GM21786 (cell line): ENCODE data around the gene EIF4G3.
"Not testable (repeated sequence)": the region's sequence is repeated elsewhere in the genome, so short reads cannot be mapped to it uniquely, and the experiment has no call there.

Experiments used
- ATAC-seq: cut with Tn5 transposase; IDR thresholded peaks from one replicate; pipeline ENCODE4 v1.9.1; 2021; ENCODE audit not compliant: unreplicated experiment

EIF4G3 gene

DNA sequence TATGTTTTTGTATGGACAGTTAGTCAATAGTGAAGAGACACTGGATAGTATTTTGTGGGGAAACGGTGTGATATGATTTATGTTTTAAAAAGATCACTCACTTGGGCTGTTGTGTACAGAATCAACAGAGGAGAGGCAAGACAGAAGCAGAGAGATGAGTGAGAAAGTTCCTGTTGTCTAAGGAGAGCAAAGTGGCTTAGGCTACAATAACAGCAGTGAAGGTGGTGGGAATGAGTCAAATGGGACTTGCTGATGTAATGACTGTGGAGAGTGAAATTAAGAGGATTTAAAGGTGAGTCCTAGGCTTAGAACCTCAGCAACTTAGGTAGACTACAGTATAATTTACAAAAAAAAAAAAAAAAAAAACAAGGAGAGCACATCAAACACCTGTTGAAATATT, 220.4 kb downstream of the EIF4G3 start:
- ATAC-seq = no peak

GRCh38 chr1:20950679-20951078, 226.0 kb downstream of the EIF4G3 start:
- no peak for ATAC-seq

GRCh38 chr1:20949871-20950590, 226.7 kb downstream of the EIF4G3 start:
- no peak for ATAC-seq

DNA sequence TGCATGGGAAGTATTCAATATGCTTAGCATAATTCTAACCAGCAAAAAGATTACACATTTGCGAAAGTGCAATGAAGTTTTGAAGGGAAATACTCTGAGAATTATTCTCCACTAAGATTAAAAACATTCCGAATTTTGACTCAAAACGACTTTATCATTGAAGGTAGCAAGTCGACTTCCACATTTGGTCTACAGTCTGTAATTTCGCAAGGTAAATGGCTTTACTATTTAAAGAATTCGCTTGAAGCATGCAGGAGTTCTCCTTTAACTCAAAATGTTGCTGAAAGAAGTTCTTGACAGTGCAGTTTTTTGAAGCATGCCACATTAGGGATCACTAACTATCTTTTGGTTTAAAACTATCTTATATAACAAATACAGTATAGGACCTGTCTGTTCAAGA, 228.6 kb downstream of the EIF4G3 start:
- ATAC-seq = no peak

DNA sequence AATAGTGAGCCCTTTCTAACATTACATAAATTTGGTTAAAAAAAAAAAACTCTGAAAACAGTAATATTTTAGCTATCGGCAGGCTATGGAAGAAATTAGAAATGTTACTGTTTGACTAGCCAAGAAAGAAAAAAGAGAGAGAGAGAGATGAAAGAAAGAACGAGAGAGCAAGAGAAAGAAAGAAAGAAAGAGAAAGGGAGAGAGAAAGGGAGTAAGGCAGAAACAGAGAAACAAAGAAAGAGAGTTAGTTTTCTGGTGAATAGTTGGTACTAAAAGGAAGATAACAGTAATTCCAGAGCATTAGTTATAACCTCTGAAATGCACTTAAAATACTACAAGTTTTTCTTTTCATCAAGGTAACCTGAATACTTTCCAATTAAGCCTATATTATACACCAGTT, 229.3 kb downstream of the EIF4G3 start:
- ATAC-seq = no peak

- ATAC-seq = no peak
Measured at GRCh38 chr1:20936621-20937020, 240.1 kb downstream of the EIF4G3 start.

DNA sequence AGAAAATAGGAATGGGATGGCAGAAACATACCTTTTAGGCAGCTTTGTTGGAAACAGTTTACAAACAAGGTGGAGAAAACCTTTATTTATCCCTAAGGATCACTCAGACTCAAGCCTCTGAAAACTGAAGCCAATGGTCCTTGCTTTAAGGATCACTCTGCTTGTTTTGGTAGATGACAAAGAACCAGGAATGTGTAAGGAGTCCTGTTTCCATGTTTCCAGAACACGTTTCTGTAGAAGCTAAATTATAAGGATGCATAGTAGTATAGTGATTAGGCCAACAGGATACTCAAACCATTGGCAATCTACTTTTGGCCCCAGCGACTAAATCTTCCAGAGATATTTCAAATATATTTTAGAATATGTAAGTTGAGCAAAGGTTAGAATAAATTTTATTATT, 240.5 kb downstream of the EIF4G3 start:
- ATAC-seq = no peak

DNA sequence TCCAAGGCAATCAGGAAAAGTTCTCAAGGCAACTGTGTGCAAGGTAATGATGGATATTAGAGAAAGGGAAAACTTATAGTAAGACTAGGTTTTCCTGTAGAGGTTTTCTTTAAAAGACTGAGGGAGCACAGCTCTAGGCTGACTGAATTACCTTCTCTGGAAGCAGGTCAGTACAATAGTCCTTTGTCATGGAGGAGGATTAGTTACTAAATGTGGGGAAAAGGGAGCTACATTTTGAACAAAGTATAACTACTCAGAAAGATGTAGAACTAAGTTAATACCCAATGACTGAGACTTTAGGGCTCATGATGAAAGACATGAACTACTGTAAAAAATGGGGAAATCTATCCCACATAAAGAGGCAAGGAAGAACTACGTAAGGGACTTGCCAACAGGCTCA, 241.0 kb downstream of the EIF4G3 start:
- no peak for ATAC-seq

GRCh38 chr1:20932437-20932977, 244.2 kb downstream of the EIF4G3 start:
- no peak for ATAC-seq

GRCh38 chr1:20931930-20932436, 244.7 kb downstream of the EIF4G3 start:
- ATAC-seq = no peak

DNA sequence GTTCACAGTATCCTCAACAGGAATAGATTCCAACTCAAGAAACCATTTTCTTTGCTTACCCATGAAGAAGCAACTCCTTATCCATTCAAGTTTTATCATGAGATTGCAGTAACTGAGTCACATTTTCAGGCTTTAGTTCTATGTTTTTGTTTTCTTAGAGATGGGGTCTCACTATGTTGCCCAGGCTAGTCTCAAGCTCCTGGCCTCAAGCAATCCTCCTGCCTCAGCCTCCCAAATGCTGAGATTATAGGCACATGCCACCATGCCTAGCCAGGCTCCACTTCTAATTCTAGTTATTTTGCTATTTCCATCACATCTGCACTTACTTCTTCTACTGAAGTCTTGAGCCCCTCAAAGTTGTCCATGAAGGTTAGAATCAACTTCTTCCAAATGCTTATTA, 246.3 kb downstream of the EIF4G3 start:
- no peak for ATAC-seq

- ATAC-seq = no peak
Measured at GRCh38 chr1:20928146-20928545, 248.6 kb downstream of the EIF4G3 start.

GRCh38 chr1:20921285-20921684, 255.4 kb downstream of the EIF4G3 start:
- no peak for ATAC-seq

DNA sequence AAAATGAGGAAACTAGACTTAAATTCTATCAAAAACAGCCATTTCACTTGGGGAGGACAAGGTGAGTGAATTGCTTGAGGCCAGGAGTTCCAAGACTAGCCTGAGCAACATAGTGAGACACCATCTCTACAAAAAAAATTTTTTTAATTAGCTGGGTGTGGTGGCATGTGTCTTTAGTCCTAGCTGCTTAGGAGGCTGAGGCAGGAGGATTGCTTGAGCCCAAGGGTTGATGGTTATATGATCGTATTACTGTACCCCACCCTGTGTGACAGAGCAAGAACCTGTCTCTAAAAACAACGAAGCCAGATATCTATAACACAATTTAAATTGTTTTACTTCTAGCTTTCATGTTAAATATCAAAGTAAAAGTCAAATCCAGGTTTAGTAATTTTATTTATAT, 263.5 kb downstream of the EIF4G3 start:
- ATAC-seq = no peak

GRCh38 chr1:20907526-20907925, 269.2 kb downstream of the EIF4G3 start:
- ATAC-seq = not testable (repeated sequence)

DNA sequence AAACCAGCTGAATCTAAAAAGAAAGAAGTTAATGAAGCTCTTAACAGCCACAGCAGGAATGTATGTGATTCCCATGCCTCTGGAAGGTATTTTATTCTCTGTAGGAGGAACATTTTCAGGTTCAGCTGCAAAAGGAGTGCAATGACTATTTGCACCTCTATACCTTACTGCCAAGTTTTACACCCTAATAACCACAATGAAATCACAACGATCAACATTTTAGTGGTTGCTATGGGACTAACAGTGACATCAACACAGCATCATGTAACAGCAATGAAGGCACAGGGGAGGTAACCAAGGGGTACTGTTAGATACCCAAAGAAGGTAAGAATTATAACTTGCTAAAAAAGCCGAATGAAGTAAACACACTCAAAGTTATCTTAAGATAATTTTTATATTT, 273.3 kb downstream of the EIF4G3 start:
- no peak for ATAC-seq

GRCh38 chr1:20900056-20900455, 276.6 kb downstream of the EIF4G3 start:
- ATAC-seq = no peak

- ATAC-seq = no peak
Measured at GRCh38 chr1:20899154-20899972, 277.3 kb downstream of the EIF4G3 start.

GRCh38 chr1:20896826-20897225, 279.9 kb downstream of the EIF4G3 start:
- no peak for ATAC-seq

DNA sequence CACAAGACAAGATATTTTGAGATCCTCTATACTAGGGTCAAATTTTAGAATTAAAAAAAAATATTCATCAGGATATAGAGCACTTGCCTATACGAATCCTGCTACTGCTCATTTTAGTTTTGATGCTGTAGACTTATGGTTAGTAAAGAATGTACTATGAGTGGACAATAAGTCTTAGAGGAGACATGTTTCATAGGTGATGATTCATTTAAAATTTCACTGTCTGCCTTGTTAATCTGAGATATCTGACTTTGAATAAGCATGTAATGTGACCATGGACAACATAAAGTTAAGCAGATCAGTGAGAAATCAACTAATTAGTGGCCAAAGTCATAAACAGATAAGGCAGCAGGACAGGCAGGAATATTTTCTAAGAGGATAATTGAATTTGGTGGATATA, 282.8 kb downstream of the EIF4G3 start:
- no peak for ATAC-seq

GRCh38 chr1:20891091-20891490, 285.6 kb downstream of the EIF4G3 start:
- ATAC-seq = no peak

DNA sequence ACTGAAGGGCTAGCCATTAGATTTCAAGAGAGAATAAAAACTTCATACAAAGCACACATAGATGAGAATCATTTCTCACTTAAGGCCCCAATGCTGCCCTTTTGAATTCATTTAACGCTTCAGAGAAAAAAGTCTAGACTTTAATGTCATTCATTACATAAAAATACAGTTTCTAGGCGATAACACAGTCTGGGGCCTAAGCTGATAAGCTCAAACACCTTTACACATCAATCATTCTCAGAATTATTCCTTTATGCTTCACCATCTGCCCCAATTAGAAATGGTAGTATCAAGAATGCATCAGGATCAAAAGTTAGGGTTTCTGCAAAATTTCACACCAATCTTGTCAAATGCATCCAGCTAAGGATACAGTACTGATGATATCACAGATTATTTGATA, 289.5 kb downstream of the EIF4G3 start:
- ATAC-seq = no peak
